Caki2 (cell line): ENCODE data around the gene SLC2A13. TPM values are rescaled to one million over a fixed set of nuclear protein-coding genes. Genes with fewer than 3 reads are reported as not detected.
A peak's percentile ranks its signal among the peaks of the same experiment; 100 is the strongest.
"Not testable (repeated sequence)": the region's sequence is repeated elsewhere in the genome, so short reads cannot be mapped to it uniquely, and the experiment has no call there.

Experiments
- DNase-seq: peaks from one replicate; pipeline ENCODE4 v3.0.0-alpha.2; 2015; ENCODE audit warnings: low read depth
- in situ Hi-C: cut with HindIII; loops from 2 replicates; pipeline ENCODE4 v1.10.0; 2016; ENCODE audit warnings: low sequenced_read_pairs, low pct_unique_long_range_greater_than_20kb, mixed read lengths
- total RNA-seq: library from RNA; depleted of rRNA; stranded (reverse); fragments of >200 nt; shearing (Covaris generic); gene quantifications from 2 replicates; pipeline ENCODE4 v1.2.3, GENCODE V29; 2014; ENCODE audit warnings: low replicate concordance

The SLC2A13 gene
- total RNA-seq, 1 experiment from 2014 or later, result 9.2 TPM

- in situ Hi-C loops, result no loop called here
- no peak for DNase-seq
Observed at GRCh38 chr12:39866135-39866534, 239.7 kb downstream of the SLC2A13 start.

- in situ Hi-C loops, result no loop called here
- no peak for DNase-seq
Observed at GRCh38 chr12:39860695-39861094, 245.2 kb downstream of the SLC2A13 start.

- DNase-seq, result no peak
- in situ Hi-C loops, result no loop called here
Observed at GRCh38 chr12:39853003-39853402, 252.9 kb downstream of the SLC2A13 start.

- peak; percentile 60 for DNase-seq
- in situ Hi-C loops, result no loop called here
Observed at GRCh38 chr12:39852346-39852745, 253.5 kb downstream of the SLC2A13 start.

GRCh38 chr12:39848218-39848617 lies 257.7 kb downstream of the SLC2A13 start:
- DNase-seq, in situ Hi-C loops: not testable (repeated sequence)

GRCh38 chr12:39846971-39847650 lies 258.8 kb downstream of the SLC2A13 start:
- DNase-seq, result peak; percentile 64
- in situ Hi-C loops, result no loop called here

- in situ Hi-C loops, result no loop called here
- no peak for DNase-seq
Observed at GRCh38 chr12:39846304-39846703, 259.6 kb downstream of the SLC2A13 start.

- in situ Hi-C loops, result no loop called here
- DNase-seq, result no peak
Observed at GRCh38 chr12:39840422-39840821, 265.5 kb downstream of the SLC2A13 start.

GRCh38 chr12:39839072-39839471 lies 266.8 kb downstream of the SLC2A13 start:
- DNase-seq, result no peak

GRCh38 chr12:39835517-39836489 lies 270.1 kb downstream of the SLC2A13 start:
- in situ Hi-C loops, result no loop called here
- DNase-seq, result no peak

More at GRCh38 chr12:39839072-39839471, 266.8 kb downstream of the SLC2A13 start:
- in situ Hi-C loops, result no loop called here

- DNase-seq, result peak; percentile 38
- in situ Hi-C loops, result no loop called here
Observed at GRCh38 chr12:39831587-39832315, 274.1 kb downstream of the SLC2A13 start.

- DNase-seq, result no peak
Observed at GRCh38 chr12:39830852-39831520, 274.9 kb downstream of the SLC2A13 start.

GRCh38 chr12:39830171-39830570 lies 275.7 kb downstream of the SLC2A13 start:
- DNase-seq, result no peak
- in situ Hi-C loops, result no loop called here

More at GRCh38 chr12:39830852-39831520, 274.9 kb downstream of the SLC2A13 start:
- in situ Hi-C loops, result no loop called here

- DNase-seq, result peak; percentile 13
- in situ Hi-C loops, result no loop called here
Observed at GRCh38 chr12:39824505-39825212, 281.2 kb downstream of the SLC2A13 start.

- DNase-seq, result no peak
- in situ Hi-C loops, result no loop called here
Observed at GRCh38 chr12:39816671-39817185, 289.2 kb downstream of the SLC2A13 start.

GRCh38 chr12:39815746-39816145 lies 290.1 kb downstream of the SLC2A13 start:
- DNase-seq, result no peak
- in situ Hi-C loops, result no loop called here

- in situ Hi-C loops, result no loop called here
- no peak for DNase-seq
Observed at GRCh38 chr12:39814626-39815025, 291.3 kb downstream of the SLC2A13 start.
